ENCODE results near the gene CNNM1.

Gene CNNM1

DNA sequence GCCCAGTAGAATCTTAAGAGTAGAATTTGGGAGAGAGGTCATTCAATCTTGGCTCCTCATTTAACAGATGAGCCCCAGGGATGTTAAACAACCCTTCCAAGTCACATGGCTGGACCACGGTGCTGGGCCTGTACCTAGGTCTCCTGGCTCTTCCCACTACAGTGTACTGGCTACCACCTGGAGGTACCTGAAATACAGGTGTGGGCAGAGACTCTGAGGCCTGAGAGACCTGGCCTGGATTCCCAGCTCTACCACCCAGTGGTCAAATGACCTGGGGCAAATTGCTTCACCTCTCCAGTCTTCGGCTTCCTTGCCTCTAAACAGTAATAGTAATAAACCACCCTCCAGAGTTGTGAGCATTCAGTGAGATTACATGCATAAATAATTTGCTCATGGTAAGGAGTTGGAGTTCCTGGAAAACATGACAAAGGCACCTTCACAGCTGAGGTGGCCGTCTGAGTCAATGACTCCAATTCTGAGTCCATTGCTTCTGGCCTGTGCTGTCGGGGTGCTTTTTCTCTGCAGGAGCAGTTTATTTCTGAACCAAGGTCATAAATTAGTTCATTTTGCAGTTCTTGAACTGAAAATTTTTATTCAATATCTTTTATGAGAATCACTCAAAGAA lies 98.5 kb downstream of the CNNM1 start:
- no peak for TF ChIP-seq ZNF274 (IDR thresholded peaks at IDR 0.05; ENCODE audit: low read depth, low read length)
- H3K4me3 ChIP-seq (ENCODE audit: low read length): no peak overlapping the region

DNA sequence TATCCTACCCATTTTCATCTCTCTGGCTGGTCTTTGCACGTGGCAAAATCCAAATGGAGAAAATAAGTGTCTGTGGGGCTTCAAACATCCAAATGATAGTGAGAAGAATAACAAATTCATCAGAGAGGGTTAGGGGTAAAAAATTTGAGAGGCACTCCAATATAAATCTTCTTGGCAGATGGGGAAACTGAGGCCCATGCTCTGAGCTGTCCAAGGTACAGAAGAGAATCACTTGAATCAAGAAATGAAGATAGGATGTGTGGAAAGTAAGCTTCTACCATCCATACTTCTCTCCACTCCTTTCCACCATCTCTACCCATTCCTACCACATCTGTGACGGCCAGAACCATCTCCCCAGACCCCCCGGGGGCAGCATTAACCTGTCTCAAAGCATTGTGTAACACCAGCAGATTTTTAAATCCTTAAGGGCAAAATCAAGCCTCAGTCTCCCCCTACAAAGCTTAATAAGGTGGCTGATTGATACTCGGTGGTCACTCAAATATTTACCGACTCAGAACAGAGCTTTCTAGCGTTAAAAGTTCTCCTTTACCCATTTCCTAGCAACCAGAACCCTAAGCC lies 100.5 kb downstream of the CNNM1 start:
- peak overlapping the region; percentile 94 for H3K4me3 ChIP-seq (ENCODE audit: low read length)
- no peak for TF ChIP-seq ZNF274 (IDR thresholded peaks at IDR 0.05; ENCODE audit: low read depth, low read length)

DNA sequence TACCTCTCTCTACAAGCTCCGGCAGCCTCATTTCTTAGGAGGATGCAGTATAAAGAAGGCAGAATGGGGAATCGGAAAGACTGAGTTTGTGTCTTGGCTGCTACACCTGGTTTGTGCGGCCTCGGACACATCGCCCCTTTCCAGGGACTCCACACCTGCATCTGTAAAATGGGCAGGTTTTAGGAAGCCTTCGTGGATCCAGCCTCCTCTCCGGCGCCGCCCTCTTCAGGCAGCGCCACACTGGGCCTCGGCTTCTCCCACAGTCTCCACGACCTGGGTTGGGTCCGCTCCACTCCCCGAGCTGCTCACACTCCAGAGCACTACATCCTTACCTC lies 100.9 kb downstream of the CNNM1 start:
- TF ChIP-seq ZNF274 (IDR thresholded peaks at IDR 0.05; ENCODE audit: low read depth, low read length): no peak
- peak overlapping the region; percentile 94 for H3K4me3 ChIP-seq (ENCODE audit: low read length)

DNA sequence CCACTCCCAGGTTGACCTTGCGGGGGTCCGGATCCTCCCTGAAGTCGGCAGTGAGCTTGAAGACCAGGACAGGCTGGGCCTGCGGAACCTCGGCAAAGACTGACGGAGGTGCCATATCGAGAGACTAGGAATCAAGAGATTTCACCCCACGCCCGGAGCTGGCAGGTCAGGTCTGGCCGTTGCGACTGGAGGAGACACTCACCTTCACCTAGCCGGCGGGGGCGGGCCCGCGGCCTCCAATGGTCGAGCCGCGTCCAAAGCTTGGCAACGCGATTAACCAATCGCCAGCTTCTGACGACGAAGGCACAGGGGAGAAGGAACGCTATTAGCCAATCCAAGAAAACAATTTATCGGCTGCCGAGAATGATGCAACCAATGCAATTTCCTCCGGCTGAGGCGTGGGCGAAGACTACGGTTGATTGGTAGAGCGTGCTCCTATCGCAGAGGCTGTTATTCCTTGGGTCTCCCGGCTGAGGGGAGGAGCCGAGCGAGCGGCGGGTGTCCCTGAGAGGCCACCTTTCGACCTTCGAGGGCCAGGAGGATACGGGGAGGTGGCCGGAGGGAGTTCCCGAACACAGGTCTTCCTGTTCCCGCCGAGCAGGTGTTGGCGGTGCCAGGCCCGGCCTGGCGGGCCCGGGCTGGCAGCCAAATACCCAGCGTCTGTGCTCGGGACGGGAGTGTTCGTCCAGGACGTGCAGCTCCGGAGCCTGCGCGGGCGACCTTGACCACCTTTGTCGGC lies 101.5 kb downstream of the CNNM1 start, which contains the start of gene GOT1:
GOT1 (minus strand) TSS at position 174 of the 739 bp plus-strand sequence; CDS start at position 115, 59 bp downstream.
- peak within 1 kb of the TSS; percentile 94 for H3K4me3 ChIP-seq (ENCODE audit: low read length)
- TF ChIP-seq ZNF274 (IDR thresholded peaks at IDR 0.05; ENCODE audit: low read depth, low read length): no peak

DNA sequence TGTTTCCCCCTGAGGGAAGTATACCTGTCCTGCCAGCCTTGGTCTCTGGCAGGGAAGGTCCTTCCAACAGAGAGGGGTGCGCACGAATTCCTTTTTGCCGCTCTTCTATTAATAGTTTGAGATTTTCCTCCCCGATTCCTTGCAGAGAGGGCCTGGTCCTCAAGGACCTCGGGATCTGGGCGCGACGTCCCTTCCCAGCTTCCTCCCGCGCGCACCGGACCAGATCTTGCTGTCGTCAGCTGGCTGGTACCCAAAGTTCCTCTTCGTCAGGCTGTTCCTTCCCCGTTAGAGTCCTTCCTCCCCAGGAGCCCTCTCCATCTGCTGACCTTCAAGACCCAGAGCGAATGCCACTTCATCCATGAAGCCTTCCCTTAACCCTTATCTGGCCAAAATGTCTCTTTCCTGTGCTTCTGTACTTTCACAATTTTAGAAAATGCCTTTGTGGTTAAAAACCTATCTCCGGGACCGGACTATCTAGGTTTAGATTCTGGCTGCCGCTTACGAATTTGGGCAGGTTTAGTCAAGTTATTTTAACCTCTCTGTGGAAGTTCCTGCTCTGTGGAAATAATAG lies 102.1 kb downstream of the CNNM1 start:
- no peak for TF ChIP-seq ZNF274 (IDR thresholded peaks at IDR 0.05; ENCODE audit: low read depth, low read length)

DNA sequence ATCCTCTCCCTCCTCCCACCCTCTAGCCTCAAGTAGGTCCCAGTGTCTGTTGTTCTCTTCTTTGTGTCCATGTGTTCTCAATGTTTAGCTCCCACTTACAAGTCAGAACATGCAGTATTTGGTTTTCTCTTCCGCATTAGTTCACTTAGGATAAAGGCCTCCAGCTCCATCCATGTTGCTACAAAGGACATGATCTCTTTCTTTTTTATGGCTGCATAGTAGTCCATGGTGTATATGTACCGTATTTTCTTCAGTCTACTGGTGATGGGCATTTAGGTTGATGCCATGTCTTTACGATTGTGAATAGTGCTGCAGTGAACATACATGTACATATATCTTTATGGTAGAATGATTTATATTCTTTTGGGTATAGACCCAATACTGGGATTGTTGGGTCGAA lies 102.9 kb downstream of the CNNM1 start:
- TF ChIP-seq ZNF274 (IDR thresholded peaks at IDR 0.05; ENCODE audit: low read depth, low read length): no peak
- no peak overlapping the region for H3K4me3 ChIP-seq (ENCODE audit: low read length)

More for the DNA sequence above, 102.1 kb downstream of the CNNM1 start:
- peak overlapping the region; percentile 84 for H3K4me3 ChIP-seq (ENCODE audit: low read length)

DNA sequence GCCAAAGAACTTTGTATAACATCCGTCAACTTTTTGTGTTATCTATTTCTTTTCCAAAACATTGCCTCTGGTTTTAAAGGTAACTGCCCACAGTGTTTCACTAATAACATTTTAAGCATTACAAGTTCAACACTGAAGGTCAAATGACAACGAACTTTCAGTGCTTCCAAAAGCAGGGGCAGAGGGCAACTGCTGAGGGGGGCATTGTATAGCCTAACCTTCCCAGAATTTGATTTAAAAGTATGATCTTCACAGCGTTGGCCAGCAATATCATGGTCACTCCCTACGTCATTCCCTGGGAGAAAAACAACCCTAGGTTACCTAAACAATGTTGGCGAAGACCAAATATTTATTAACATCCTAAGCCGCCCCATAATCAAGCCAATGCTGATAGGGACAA lies 103.7 kb downstream of the CNNM1 start:
- TF ChIP-seq ZNF274 (IDR thresholded peaks at IDR 0.05; ENCODE audit: low read depth, low read length): no peak
- H3K4me3 ChIP-seq (ENCODE audit: low read length): no peak overlapping the region

DNA sequence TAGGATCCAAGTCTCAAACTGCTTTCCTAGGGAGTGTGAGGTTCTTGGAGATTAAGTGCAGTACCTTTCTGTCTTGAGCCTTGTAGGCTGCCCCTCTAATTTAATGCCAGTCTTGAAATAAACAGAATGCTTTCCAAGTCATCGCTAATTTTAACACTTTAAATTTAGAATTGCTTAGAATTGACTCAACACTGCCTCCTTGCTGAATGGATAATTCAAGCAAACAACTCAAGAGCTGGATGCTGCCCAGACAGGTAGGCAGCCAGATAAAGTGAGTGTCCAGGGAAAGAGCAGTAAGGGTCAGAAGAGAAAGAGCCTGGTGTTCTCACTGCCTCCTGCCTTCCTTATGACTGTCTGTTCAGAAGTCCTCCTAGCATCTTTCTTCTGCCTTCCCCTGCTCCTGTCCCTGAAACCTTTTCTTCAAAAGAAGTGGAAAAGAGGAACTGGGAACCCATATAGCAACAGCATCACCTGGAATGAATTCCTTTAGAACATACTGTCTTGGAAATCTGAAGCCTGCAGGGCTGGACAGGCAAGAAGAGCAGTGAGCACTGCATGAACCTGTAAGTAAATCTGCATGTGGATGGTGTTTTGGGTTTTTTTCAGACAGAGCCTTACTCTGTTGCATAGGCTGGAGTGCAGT lies 104.3 kb downstream of the CNNM1 start:
- no peak for TF ChIP-seq ZNF274 (IDR thresholded peaks at IDR 0.05; ENCODE audit: low read depth, low read length)
- H3K4me3 ChIP-seq (ENCODE audit: low read length): no peak overlapping the region

DNA sequence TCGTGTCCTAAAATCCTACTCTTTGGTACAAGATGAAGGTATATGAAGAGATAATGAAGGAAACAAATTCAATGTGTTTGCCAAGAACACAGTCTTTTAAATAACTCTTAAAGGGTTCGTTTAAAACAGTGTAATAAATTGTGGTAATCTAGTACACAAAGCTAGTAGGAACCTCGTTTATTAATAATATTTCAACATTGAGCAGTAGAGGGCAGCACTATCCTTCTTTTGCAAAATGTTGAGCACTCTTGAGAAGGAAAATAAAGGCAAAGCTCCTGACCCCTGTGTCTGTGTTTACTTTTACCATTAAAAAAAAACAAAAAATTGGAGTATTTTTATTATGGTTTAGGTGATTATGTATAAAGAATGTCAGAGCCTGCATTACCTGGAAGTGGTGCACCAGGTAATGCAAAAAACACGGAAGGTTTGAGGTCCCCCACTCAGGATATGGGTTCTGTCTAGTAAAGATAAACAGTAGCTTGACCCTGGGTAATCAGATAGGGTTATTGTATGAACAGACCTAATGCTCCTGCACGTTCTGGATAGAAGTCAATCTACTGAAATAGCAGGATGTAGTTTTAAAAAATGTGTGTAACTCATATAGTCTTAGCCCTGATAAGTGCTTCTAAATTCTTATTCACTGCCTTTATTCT lies 107.0 kb downstream of the CNNM1 start:
- TF ChIP-seq ZNF274 (IDR thresholded peaks at IDR 0.05; ENCODE audit: low read depth, low read length): no peak
- H3K4me3 ChIP-seq (ENCODE audit: low read length): no peak overlapping the region

DNA sequence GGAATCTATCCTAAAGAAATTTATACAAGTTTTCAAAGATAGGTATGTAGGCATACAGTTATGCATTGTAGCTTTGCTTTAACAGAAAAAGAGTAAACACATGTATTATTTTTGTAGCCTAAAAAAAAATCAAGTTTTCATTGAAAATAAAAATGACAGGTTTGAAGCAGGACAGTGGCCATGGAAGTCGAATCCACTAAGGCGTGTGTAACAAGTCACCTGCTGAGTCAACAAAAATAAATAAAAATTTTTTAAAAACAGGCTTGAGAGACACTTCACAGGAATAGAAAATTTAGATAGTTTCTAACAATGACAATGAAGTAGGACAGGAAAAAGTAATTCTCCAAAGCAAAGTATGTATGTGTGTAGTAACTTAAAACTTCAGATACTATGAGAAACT lies 109.7 kb downstream of the CNNM1 start:
- H3K4me3 ChIP-seq (ENCODE audit: low read length): no peak overlapping the region
- TF ChIP-seq ZNF274 (IDR thresholded peaks at IDR 0.05; ENCODE audit: low read depth, low read length): no peak

DNA sequence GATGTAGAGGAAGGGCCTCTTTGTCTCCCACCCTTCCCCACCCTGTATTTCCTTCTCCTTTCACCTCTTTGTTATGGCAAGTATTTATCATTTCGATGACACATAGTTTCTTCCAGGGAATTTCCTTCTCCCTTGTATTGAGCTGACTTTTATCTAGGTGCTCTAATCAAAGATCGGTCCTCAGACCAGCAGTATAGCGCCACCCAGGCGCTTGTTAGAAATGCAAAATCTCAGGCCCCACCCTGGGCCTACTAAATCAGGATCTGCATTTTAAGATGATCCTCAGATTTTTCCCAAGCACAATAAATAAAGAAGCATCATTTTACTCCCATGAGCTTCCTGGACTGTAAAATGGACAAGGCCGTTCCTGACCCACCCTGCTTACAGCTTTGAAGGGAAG lies 113.2 kb downstream of the CNNM1 start:
- no peak for TF ChIP-seq ZNF274 (IDR thresholded peaks at IDR 0.05; ENCODE audit: low read depth, low read length)
- H3K4me3 ChIP-seq (ENCODE audit: low read length): no peak overlapping the region

DNA sequence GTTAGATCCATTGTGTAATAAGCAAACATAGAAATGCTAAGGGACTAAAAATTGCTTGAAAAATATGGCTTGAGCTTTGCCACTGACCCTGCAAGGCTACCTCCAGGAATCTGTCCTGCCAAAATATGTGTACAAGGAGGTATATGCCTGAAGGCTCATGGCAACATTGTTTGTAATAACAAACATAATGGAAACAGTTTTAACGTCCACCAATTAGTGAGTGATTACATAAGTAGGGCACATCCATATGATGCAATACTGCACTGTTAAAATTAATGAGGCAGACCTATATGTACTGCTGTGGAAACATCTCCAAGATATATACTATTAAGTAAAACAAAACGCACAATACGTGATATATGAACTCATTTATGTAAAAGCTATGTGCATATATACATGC lies 114.3 kb downstream of the CNNM1 start:
- H3K4me3 ChIP-seq (ENCODE audit: low read length): no peak overlapping the region
- no peak for TF ChIP-seq ZNF274 (IDR thresholded peaks at IDR 0.05; ENCODE audit: low read depth, low read length)
